Measurements from ENCODE around the gene TMTC2.

- TF ChIP-seq CTCF (IDR thresholded peaks at IDR 0.05), result no peak
- no peak for TF ChIP-seq POLR2A (IDR thresholded peaks at IDR 0.05)
Observed at GRCh38 chr12:82937151-82937550, 250.4 kb downstream of the TMTC2 start.
